H1 (cell line): ENCODE data around the gene ATP5MC2. TPM values are rescaled to one million over a fixed set of nuclear protein-coding genes. Genes with fewer than 3 reads are reported as not detected.

Source experiments
- CTCF ChIA-PET: fragments of 300-600 bp; sonication (Branson Sonifier 250); formaldehyde crosslinking; loops from one replicate; lab custom pipeline; 2021; ENCODE audit not compliant: partially characterized antibody; lab: Charles Lee
- POLR2A ChIA-PET: fragments of 300-600 bp; sonication (Branson Sonifier 250); formaldehyde crosslinking; loops from one replicate; lab custom pipeline; 2021; ENCODE audit warnings: inconsistent platforms; ENCODE audit not compliant: partially characterized antibody; lab: Charles Lee
- DNase-seq, 2 experiments: peaks; one replicate each; pipeline versions ENCODE4 v3.0.0 to v3.0.0-alpha.2; 2010 to 2022; ENCODE audit warnings: low spot score in 2 of 2, low read depth in 1 of 2, mixed read lengths in 1 of 2
- FAIRE-seq: peaks from 2 replicates; lab custom pipeline; 2011; peaks lifted over from hg19 to GRCh38; lab: Jason Lieb, UNC
- H2AFZ ChIP-seq: 2 replicates; pipeline ENCODE4 v1.8.1; 2012; ENCODE audit warnings: low read length, inconsistent platforms
- H2AK5ac ChIP-seq: 2 replicates; pipeline ENCODE4 v1.6.1; 2013; ENCODE audit warnings: low read depth, low read length
- H2BK120ac ChIP-seq: replicated peaks from 2 replicates; pipeline ENCODE3; 2013; ENCODE audit warnings: low read depth, low read length, inconsistent platforms
- H2BK12ac ChIP-seq: 2 replicates; pipeline ENCODE4 v1.6.1; 2013; ENCODE audit warnings: low read depth, low read length
- H2BK15ac ChIP-seq: 2 replicates; pipeline ENCODE4 v1.6.1; 2013; ENCODE audit warnings: low read length
- H2BK20ac ChIP-seq: 2 replicates; pipeline ENCODE4 v1.6.1; 2013; ENCODE audit warnings: low read length
- H2BK5ac ChIP-seq: 2 replicates; pipeline ENCODE4 v1.6.1; 2013; ENCODE audit warnings: low read depth, low read length
- H3K14ac ChIP-seq: 2 replicates; pipeline ENCODE4 v1.6.1; 2013; ENCODE audit warnings: inconsistent platforms; ENCODE audit not compliant: insufficient read length
- H3K18ac ChIP-seq: 2 replicates; pipeline ENCODE4 v1.6.1; 2013; ENCODE audit warnings: low read length; ENCODE audit errors: extremely low read depth
- H3K23ac ChIP-seq: 2 replicates; pipeline ENCODE4 v1.6.1; 2013; ENCODE audit warnings: inconsistent platforms; ENCODE audit not compliant: insufficient read length
- H3K23me2 ChIP-seq: 2 replicates; pipeline ENCODE4 v1.6.1; 2013; ENCODE audit warnings: low read depth, low read length
- H3K27ac ChIP-seq: 2 replicates; pipeline ENCODE4 v1.6.1; 2011; ENCODE audit warnings: low read depth, low read length, inconsistent platforms
- H3K27me3 ChIP-seq, 4 experiments: replicated peaks in 1 of 4; 1 replicate in 1 of 4; 2 replicates in 3 of 4; pipeline versions ENCODE4 v1.6.1 to v1.8.1; 2011 to 2013; ENCODE audit warnings: low read length in 3 of 4, mild to moderate bottlenecking in 3 of 4, inconsistent platforms in 2 of 4, mixed read lengths in 2 of 4, moderate library complexity in 1 of 4; ENCODE audit not compliant: control insufficient read depth in 3 of 4, insufficient read depth in 3 of 4; ENCODE audit errors: extremely low read depth in 1 of 4
- H3K36me3 ChIP-seq, 4 experiments: 2 replicates each; pipeline versions ENCODE4 v1.6.1 to v1.8.1; 2011 to 2013; ENCODE audit warnings: mild to moderate bottlenecking in 4 of 4, low read length in 3 of 4, moderate library complexity in 2 of 4, control low read depth in 1 of 4, inconsistent platforms in 1 of 4; ENCODE audit not compliant: insufficient read depth in 4 of 4, control insufficient read depth in 2 of 4
- H3K4ac ChIP-seq: replicated peaks from 2 replicates; pipeline ENCODE3; 2013; ENCODE audit warnings: low read length, low read depth, mixed read lengths, inconsistent platforms; ENCODE audit not compliant: insufficient read length
- H3K4me1 ChIP-seq, 4 experiments: replicated peaks in 1 of 4; 1 replicate in 1 of 4; 2 replicates in 3 of 4; pipeline versions ENCODE4 v1.6.1 to v1.8.1; 2011 to 2013; ENCODE audit warnings: low read length in 3 of 4, inconsistent platforms in 2 of 4, mixed read lengths in 1 of 4; ENCODE audit not compliant: insufficient read depth in 4 of 4, control insufficient read depth in 3 of 4
- H3K4me2 ChIP-seq, 2 experiments: 2 replicates each; pipeline versions ENCODE4 v1.6.1 to v1.8.1; 2011 to 2013; ENCODE audit warnings: low read depth in 2 of 2, low read length in 2 of 2, control low read depth in 1 of 2, inconsistent platforms in 1 of 2, mild to moderate bottlenecking in 1 of 2; ENCODE audit not compliant: insufficient read depth in 1 of 2
- H3K4me3 ChIP-seq, 4 experiments: fragments of 200-600, 300-600 bp in 1 of 4; sonication (generic), shearing (Covaris generic), sonication (Bioruptor Twin) in 1 of 4; 2 replicates each; pipeline versions ENCODE4 v1.5.1 to v1.8.1; 2011 to 2016; ENCODE audit warnings: low read length in 4 of 4, low read depth in 3 of 4, control low read depth in 2 of 4, inconsistent platforms in 2 of 4, mild to moderate bottlenecking in 2 of 4, mixed read lengths in 1 of 4, moderate library complexity in 1 of 4; ENCODE audit not compliant: insufficient read depth in 2 of 4; ENCODE audit errors: extremely low read depth in 1 of 4
- H3K56ac ChIP-seq: replicated peaks from 2 replicates; pipeline ENCODE3; 2013; ENCODE audit warnings: low read depth, mild to moderate bottlenecking, mixed read lengths, low read length, inconsistent platforms; ENCODE audit not compliant: insufficient read length
- H3K79me1 ChIP-seq: 2 replicates; pipeline ENCODE4 v1.6.1; 2013; ENCODE audit warnings: low read depth, low read length, control low read depth
- H3K79me2 ChIP-seq, 2 experiments: 2 replicates each; pipeline versions ENCODE4 v1.6.1 to v1.8.1; 2012 to 2013; ENCODE audit warnings: low read length in 2 of 2, mild to moderate bottlenecking in 2 of 2, inconsistent platforms in 1 of 2; ENCODE audit not compliant: insufficient read depth in 2 of 2, control insufficient read depth in 1 of 2
- H3K9ac ChIP-seq, 4 experiments: replicated peaks in 1 of 4; 1 replicate in 1 of 4; 2 replicates in 3 of 4; pipeline versions ENCODE4 v1.6.1 to v1.8.1; 2011 to 2013; ENCODE audit warnings: low read depth in 3 of 4, low read length in 3 of 4, control low read depth in 2 of 4, mild to moderate bottlenecking in 2 of 4, moderate library complexity in 2 of 4, inconsistent platforms in 1 of 4; ENCODE audit errors: extremely low read depth in 1 of 4
- H3K9me3 ChIP-seq, 2 experiments: 2 replicates each; pipeline versions ENCODE4 v1.6.1 to v1.8.1; 2012 to 2013; ENCODE audit warnings: mild to moderate bottlenecking in 2 of 2, moderate library complexity in 2 of 2, control low read depth in 1 of 2, inconsistent platforms in 1 of 2, low read depth in 1 of 2, low read length in 1 of 2, mixed read lengths in 1 of 2; ENCODE audit not compliant: insufficient read depth in 2 of 2
- H4K20me1 ChIP-seq, 2 experiments: replicated peaks in 1 of 2; 2 replicates each; pipeline versions ENCODE3 to v1.8.1; 2011 to 2013; ENCODE audit warnings: inconsistent platforms in 2 of 2, low read length in 2 of 2, mild to moderate bottlenecking in 1 of 2; ENCODE audit not compliant: insufficient read depth in 2 of 2, control insufficient read depth in 1 of 2
- H4K5ac ChIP-seq: 2 replicates; pipeline ENCODE4 v1.6.1; 2013; ENCODE audit warnings: low read length, low read depth, mixed read lengths, inconsistent platforms; ENCODE audit not compliant: insufficient read length
- H4K8ac ChIP-seq: 2 replicates; pipeline ENCODE4 v1.8.0; 2013; ENCODE audit warnings: mild to moderate bottlenecking, moderate library complexity, low read length, inconsistent platforms; ENCODE audit not compliant: insufficient read depth; ENCODE audit errors: extremely low read depth
- H4K91ac ChIP-seq: replicated peaks from 2 replicates; pipeline ENCODE3; 2013; ENCODE audit warnings: low read length, mixed read lengths, inconsistent platforms; ENCODE audit not compliant: insufficient read length
- WGBS, 2 experiments: shearing (Covaris generic) in 1 of 2; methylation state at CpG; one replicate each; pipeline versions ENCODE4 v1.1.6 to v1.1.7; 2013 to 2015; ENCODE audit warnings: low lambda C conversion rate in 2 of 2, mixed read lengths in 2 of 2, inconsistent platforms in 1 of 2, low coverage in 1 of 2, missing lambda C conversion rate in 1 of 2; ENCODE audit not compliant: insufficient replicate concordance in 2 of 2, insufficient coverage in 1 of 2, insufficient read length in 1 of 2; ENCODE audit errors: extremely low coverage in 1 of 2, missing lambda C conversion rate in 1 of 2; 5-methylcytosine and 5-hydroxymethylcytosine counted together
- polyA plus RNA-seq, 7 experiments: library from polyadenylated mRNA; depleted of rRNA in 3 of 7; stranded (reverse) in 5 of 7; unstranded in 2 of 7; fragments of >200 nt in 5 of 7; fragments of 200-250 nt in 2 of 7; gene quantifications; 1 replicate in 5 of 7; 2 replicates in 1 of 7; 4 replicates in 1 of 7; pipeline versions ENCODE4 v1.2.1 to v1.2.3, GENCODE V29; 2011 to 2013; ENCODE audit warnings: missing spikeins in 2 of 7, mixed read lengths in 2 of 7
- total RNA-seq: library from RNA; stranded (reverse); fragmentation: NEBNext Ultra II Directional; extraction: Animal tissue kit (Norgen Biotek cat#: 25700); gene quantifications from 2 replicates; pipeline ENCODE4 v1.2.1, GENCODE V29; 2021

Gene ATP5MC2
- total and polyA plus RNA-seq, 2 of the 8 experiments (the other 6 are each of a cell fraction or from before 2014, with no cell fraction given) = 408 to 952 TPM

GRCh38 chr12:53667080-53667479 lies 8.8 kb downstream of the ATP5MC2 start:
- Histone ChIP-seq H2BK12ac (no peak overlapping the region), H3K4me2 (no peak overlapping the region), H3K14ac (no peak overlapping the region), H4K5ac (no peak overlapping the region), H3K4ac (no peak overlapping the region), H3K9ac (no peak overlapping the region), H2AK5ac (no peak overlapping the region), H2BK120ac (no peak overlapping the region), H3K56ac (no peak overlapping the region), H2BK15ac (no peak overlapping the region), H4K8ac (no peak overlapping the region), H3K79me2 (0 out of 4 replicates have a peak, but pooled peaks cover 0 to 8% of the 10 kb centered on the region in 2 experiments), H3K9me3 (no peaks in the 10 kb centered on the region), H3K23me2 (no peaks in the 10 kb centered on the region), H2BK20ac (no peak overlapping the region), H3K4me1 (no peaks in the 10 kb centered on the region), H3K36me3 (peaks cover 25 to 85% (median 59%) of the 10 kb centered on the region in 4 experiments), H4K91ac (no peak overlapping the region), H3K79me1 (peaks cover 3% of the 10 kb centered on the region; the same call in 1 of the 2 replicates), H3K27ac (no peak overlapping the region), H4K20me1 (peaks cover 2 to 4% of the 10 kb centered on the region in 2 experiments), H3K18ac (no peak overlapping the region), H3K27me3 (no peaks in the 10 kb centered on the region), H2BK5ac (no peak overlapping the region), H3K23ac (no peak overlapping the region), H2AFZ (no peak overlapping the region), H3K4me3 (no peak overlapping the region)
- CTCF ChIA-PET = interaction anchor here (0.7 to 1.0 kb wide), 2 partner anchors 9 to 1339 kb away, joined by 3 read pairs; no protein-coding TSS in a partner anchor
- WGBS, 2 experiments = 96% methylated on average over 2 of the region's 2 CpGs; no CpG with 5 or more reads in 1 of the 2 experiments
- FAIRE-seq (no peak), DNase-seq (no peak)
- POLR2A ChIA-PET = interaction anchor here (0.7 to 15.7 kb wide), 3 partner anchors 8 to 118 kb away, joined by 3 to 246 read pairs (median 3); partner anchors contain the start of gene ATP5MC2
